HCT116 (cell line): ENCODE results near the gene SEC22A. TPM values are rescaled to one million over a fixed set of nuclear protein-coding genes. Genes with fewer than 3 reads are reported as not detected.

Experiments used
- ATAC-seq: fragments of 200-7000 bp; cut with Tn5 transposase; 2 replicates; pipeline ENCODE4 v1.9.1; 2020; ENCODE audit warnings: mild to moderate bottlenecking, moderate library complexity
- BruUV-seq: library from RNA; stranded (reverse); fragments of 400-500 nt; replicated peaks from 2 replicates; lab custom pipeline; 2021; lab: Mats Ljungman, UMichigan
- CTCF ChIA-PET: fragments of 300-600 bp; sonication (Branson Sonifier 250); formaldehyde crosslinking; loops from one replicate; lab custom pipeline; 2021; ENCODE audit warnings: antibody characterized with exemption; lab: Charles Lee
- POLR2A ChIA-PET: fragments of 300-600, 350-600 bp; sonication (Branson Sonifier 250); formaldehyde crosslinking; loops from one replicate; lab custom pipeline; 2021; ENCODE audit warnings: antibody characterized with exemption; lab: Charles Lee
- RAD21 ChIA-PET, 2 experiments: fragments of 300-600 bp; sonication (Branson Sonifier 250); formaldehyde crosslinking; loops; one replicate each; lab custom pipeline; 2023; ENCODE audit warnings: low total read pairs in 2 of 2; ENCODE audit not compliant: uncharacterized antibody in 2 of 2, unreplicated experiment in 2 of 2, low non-redundant PET in 1 of 2; lab: Charles Lee
- DNase-seq: peaks from one replicate; pipeline ENCODE4 v3.0.0-alpha.2; 2010; ENCODE audit warnings: low read depth, low spot score
- H2AFZ ChIP-seq: fragments of 200-600 bp; shearing (Covaris generic), sonication (generic); 2 replicates; pipeline ENCODE4 v1.6.1; 2017; ENCODE audit warnings: low read depth, mixed run types, mixed read lengths, antibody characterized with exemption, low read length; ENCODE audit not compliant: poor library complexity, severe bottlenecking
- H3K27ac ChIP-seq: 2 replicates; pipeline ENCODE4 v1.5.1; 2012; ENCODE audit warnings: low read depth, low read length
- H3K27me3 ChIP-seq: fragments of 200-600 bp; sonication (generic); 2 replicates; pipeline ENCODE4 v1.6.1; 2016; ENCODE audit warnings: mixed run types, low read length, mixed read lengths; ENCODE audit not compliant: insufficient read depth
- H3K36me3 ChIP-seq, 2 experiments: fragments of 200-500 bp in 1 of 2; fragments of 200-600 bp in 1 of 2; sonication (Bioruptor generic) in 1 of 2; sonication (generic) in 1 of 2; 2 replicates each; pipeline versions ENCODE4 v1.5.1 to v1.6.1; 2014 to 2016; ENCODE audit warnings: low read length in 2 of 2, inconsistent platforms in 1 of 2, mixed read lengths in 1 of 2, mixed run types in 1 of 2; ENCODE audit not compliant: insufficient read depth in 2 of 2, control insufficient read depth in 1 of 2
- H3K4me1 ChIP-seq, 2 experiments: fragments of 200-600 bp in 1 of 2; sonication (generic) in 1 of 2; 2 replicates each; pipeline versions ENCODE4 v1.5.1 to v1.6.1; 2012 to 2017; ENCODE audit warnings: low read length in 2 of 2, inconsistent platforms in 1 of 2, mild to moderate bottlenecking in 1 of 2, mixed read lengths in 1 of 2, mixed run types in 1 of 2, moderate library complexity in 1 of 2; ENCODE audit not compliant: insufficient read depth in 2 of 2, control insufficient read depth in 1 of 2
- H3K4me2 ChIP-seq: fragments of 200-600 bp; sonication (generic); 2 replicates; pipeline ENCODE4 v1.6.1; 2017; ENCODE audit warnings: mixed run types, low read length, mixed read lengths
- H3K4me3 ChIP-seq, 2 experiments: fragments of 200-600 bp in 1 of 2; sonication (generic) in 1 of 2; replicated peaks in 1 of 2; 2 replicates each; pipeline ENCODE4 v1.5.1; 2011 to 2016; ENCODE audit warnings: low read length in 2 of 2, control low read depth in 1 of 2, low read depth in 1 of 2, mild to moderate bottlenecking in 1 of 2, mixed read lengths in 1 of 2, mixed run types in 1 of 2
- H3K79me2 ChIP-seq: fragments of 200-600 bp; sonication (generic); 2 replicates; pipeline ENCODE4 v1.6.1; 2017; ENCODE audit warnings: mild to moderate bottlenecking, mixed run types, low read length, moderate library complexity, mixed read lengths; ENCODE audit not compliant: insufficient read depth
- H3K9ac ChIP-seq: fragments of 200-600 bp; sonication (generic); 2 replicates; pipeline ENCODE4 v1.6.1; 2016; ENCODE audit warnings: low read length, mixed read lengths
- H3K9me2 ChIP-seq: fragments of 200-600 bp; sonication (generic), shearing (Covaris generic); 2 replicates; pipeline ENCODE4 v1.6.1; 2017; ENCODE audit warnings: mixed run types, mild to moderate bottlenecking, moderate library complexity; ENCODE audit not compliant: insufficient read depth
- H3K9me3 ChIP-seq, 2 experiments: fragments of 200-500 bp in 1 of 2; fragments of 200-600 bp in 1 of 2; sonication (Bioruptor generic) in 1 of 2; sonication (generic) in 1 of 2; 2 replicates each; pipeline ENCODE4 v1.6.1; 2014 to 2017; ENCODE audit warnings: low read length in 2 of 2, mixed read lengths in 2 of 2, inconsistent platforms in 1 of 2, low read depth in 1 of 2, mild to moderate bottlenecking in 1 of 2, mixed run types in 1 of 2, moderate library complexity in 1 of 2; ENCODE audit not compliant: control insufficient read depth in 1 of 2, insufficient read depth in 1 of 2
- H4K20me1 ChIP-seq: fragments of 200-600 bp; sonication (generic), shearing (Covaris generic); 2 replicates; pipeline ENCODE4 v1.6.1; 2017; ENCODE audit warnings: mixed run types, mild to moderate bottlenecking, moderate library complexity; ENCODE audit not compliant: insufficient read depth
- CEBPB ChIP-seq: IDR thresholded peaks from 2 replicates; pipeline ENCODE4 v1.6.1; 2012; ENCODE audit warnings: low read depth
- EGR1 ChIP-seq: IDR thresholded peaks from 2 replicates; pipeline ENCODE4 v1.6.1; 2012; ENCODE audit warnings: low read depth
- EZH2phosphoT487 ChIP-seq: fragments of 200-600 bp; IDR thresholded peaks from 2 replicates; pipeline ENCODE4 v1.6.1; 2018; ENCODE audit warnings: antibody characterized with exemption, borderline replicate concordance
- JUND ChIP-seq: IDR thresholded peaks from 2 replicates; pipeline ENCODE4 v1.6.1; 2012
- REST ChIP-seq: IDR thresholded peaks from 2 replicates; pipeline ENCODE4 v1.6.1; 2012; ENCODE audit warnings: low read depth
- SIN3A ChIP-seq: IDR thresholded peaks from 2 replicates; pipeline ENCODE4 v1.6.1; 2012; ENCODE audit warnings: low read depth
- SRF ChIP-seq: IDR thresholded peaks from 2 replicates; pipeline ENCODE4 v1.6.1; 2012; ENCODE audit warnings: low read depth
- TCF7L2 ChIP-seq: IDR thresholded peaks from 2 replicates; pipeline ENCODE4 v1.7.0; 2011; ENCODE audit warnings: borderline replicate concordance, inconsistent platforms; ENCODE audit not compliant: insufficient read depth, insufficient read length; ENCODE audit errors: extremely low read depth
- YY1 ChIP-seq: IDR thresholded peaks from 2 replicates; pipeline ENCODE4 v1.6.1; 2011; ENCODE audit warnings: low read length, low read depth, moderate library complexity, mild to moderate bottlenecking; ENCODE audit not compliant: insufficient replicate concordance; ENCODE audit errors: extremely low read depth
- ZFX ChIP-seq: fragments of 450-650 bp; IDR thresholded peaks from 2 replicates; pipeline ENCODE4 v1.6.1; 2017
- intact Hi-C: fragments of 100-400 bp; cut with micrococcal nuclease; formaldehyde crosslinking; loops from 2 replicates; pipeline ENCODE4 v1.10.0; 2022
- total RNA-seq: library from RNA; stranded (reverse); gene quantifications from one replicate; pipeline ENCODE4 v1.2.1, GENCODE V29; 2021; ENCODE audit not compliant: unreplicated experiment

The SEC22A gene
- total RNA-seq, 1 experiment from 2014 or later: 10.6 TPM

- TF ChIP-seq CEBPB (no peak), EGR1 (no peak), REST (no peak)
- TF ChIP-seq, all 23 proteins: peak for 5
Measured at GRCh38 chr3:123201557-123202427, at the start of gene SEC22A (continued).

GRCh38 chr3:123152687-123153086 is 49.1 kb upstream of the SEC22A start:
- ATAC-seq (no peak), DNase-seq (no peak)
- Histone ChIP-seq H3K9me3 (no peaks in the 10 kb centered on the region), H3K79me2 (no peaks in the 10 kb centered on the region), H2AFZ (no peak overlapping the region), H3K4me1 (no peaks in the 10 kb centered on the region), H3K9ac (no peak overlapping the region), H3K4me2 (no peak overlapping the region), H3K36me3 (peaks cover 31 to 36% of the 10 kb centered on the region in 2 experiments; a peak in 3 of 4 replicates), H3K4me3 (no peak overlapping the region), H4K20me1 (no peaks in the 10 kb centered on the region), H3K27me3 (no peaks in the 10 kb centered on the region), H3K9me2 (no peaks in the 10 kb centered on the region), H3K27ac (no peak overlapping the region)
- BruUV-seq: no TSS peak
- POLR2A ChIA-PET: no interaction called here
- CTCF ChIA-PET: no interaction called here
- intact Hi-C loops: no loop called here
- TF ChIP-seq JUND: no peak
- no peak for TF ChIP-seq EZH2phosphoT487
- TF ChIP-seq YY1: no peak
- TF ChIP-seq TCF7L2: no peak
- no peak for TF ChIP-seq SIN3A
- no peak for TF ChIP-seq SRF
- no peak for TF ChIP-seq ZFX
- RAD21 ChIA-PET: no interaction called here
